ENCODE data around the gene EXOSC5.

Gene EXOSC5

DNA sequence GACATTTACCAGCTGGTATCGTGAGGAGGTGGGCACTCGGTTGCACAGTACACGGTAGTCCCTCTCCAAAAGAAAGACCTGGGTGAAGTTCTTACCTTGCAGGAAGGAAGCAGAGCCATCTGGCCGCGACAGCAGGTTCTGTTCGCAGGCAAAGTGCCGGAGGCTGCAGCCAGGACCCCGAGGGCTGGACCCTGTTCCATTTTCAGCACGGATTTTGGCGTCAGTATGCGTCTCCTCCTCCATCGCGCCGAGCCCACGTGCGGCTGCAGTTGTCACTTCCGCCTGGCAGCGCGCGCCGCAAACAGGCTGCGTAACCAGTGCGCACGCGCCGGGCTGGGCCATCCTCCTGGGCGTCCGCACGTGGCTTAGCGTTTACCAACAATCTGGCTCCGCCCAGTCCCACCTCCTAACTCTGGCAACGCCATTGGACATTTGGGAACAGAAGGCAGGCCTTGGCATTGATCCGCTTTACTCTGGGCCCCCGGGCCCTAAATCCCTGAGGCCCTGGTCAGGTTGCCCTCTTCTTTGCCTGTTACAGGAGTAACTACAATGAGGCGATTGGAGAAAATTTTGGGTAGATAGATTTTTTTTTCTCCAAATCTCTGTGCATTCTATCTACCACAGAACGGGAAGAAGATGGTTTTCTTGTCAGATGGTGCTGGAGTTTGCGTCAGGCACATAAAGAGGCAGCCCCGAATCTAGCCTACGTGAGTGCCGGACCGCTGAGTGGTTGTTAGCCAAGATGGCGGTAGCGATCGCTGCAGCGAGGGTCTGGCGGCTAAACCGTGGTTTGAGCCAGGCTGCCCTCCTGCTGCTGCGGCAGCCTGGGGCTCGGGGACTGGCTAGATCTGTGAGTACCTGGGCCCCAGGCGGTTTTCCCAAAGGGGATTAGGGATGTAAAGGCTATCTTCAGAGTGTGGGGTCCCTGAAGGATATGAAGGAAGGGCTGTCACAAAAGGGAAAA, at the start of gene EXOSC5, which contains the start of gene BCKDHA:
Gene EXOSC5 (minus strand): TSS at position 274 of the 964 bp plus-strand sequence. CDS start 31 bp downstream, at position 243.
Gene BCKDHA (plus strand): TSS at position 733 of the 964 bp plus-strand sequence. CDS start 10 bp downstream, at position 743.
- TF ChIP-seq CTCF (IDR thresholded peaks at IDR 0.05; ENCODE audit: low read depth, low read length): no peak
- peak; percentile 99 for DNase-seq (ENCODE audit: extremely low read depth, low read depth)

DNA sequence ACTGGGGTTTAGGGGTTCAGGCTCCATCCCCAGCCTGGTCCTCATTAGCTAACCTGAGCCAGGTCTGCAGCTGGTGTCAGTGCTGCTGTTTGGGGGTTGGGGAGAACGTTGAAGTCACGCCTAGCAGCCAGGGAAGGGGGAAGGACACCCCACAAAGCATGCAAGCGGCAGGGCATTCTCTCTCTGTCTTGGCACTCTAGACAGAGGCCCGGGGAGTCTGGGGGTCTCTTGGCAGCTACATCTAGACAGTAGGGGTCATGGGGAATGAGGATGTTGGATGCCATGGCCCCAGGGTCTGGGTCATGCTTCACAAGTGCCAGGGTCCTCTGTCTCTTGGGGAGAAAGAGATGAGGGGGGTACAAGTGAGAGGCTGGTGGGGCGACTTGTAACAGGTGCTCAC, 48.4 kb upstream of the EXOSC5 start:
- DNase-seq (ENCODE audit: extremely low read depth, low read depth): no peak
- no peak for TF ChIP-seq CTCF (IDR thresholded peaks at IDR 0.05; ENCODE audit: low read depth, low read length)

DNA sequence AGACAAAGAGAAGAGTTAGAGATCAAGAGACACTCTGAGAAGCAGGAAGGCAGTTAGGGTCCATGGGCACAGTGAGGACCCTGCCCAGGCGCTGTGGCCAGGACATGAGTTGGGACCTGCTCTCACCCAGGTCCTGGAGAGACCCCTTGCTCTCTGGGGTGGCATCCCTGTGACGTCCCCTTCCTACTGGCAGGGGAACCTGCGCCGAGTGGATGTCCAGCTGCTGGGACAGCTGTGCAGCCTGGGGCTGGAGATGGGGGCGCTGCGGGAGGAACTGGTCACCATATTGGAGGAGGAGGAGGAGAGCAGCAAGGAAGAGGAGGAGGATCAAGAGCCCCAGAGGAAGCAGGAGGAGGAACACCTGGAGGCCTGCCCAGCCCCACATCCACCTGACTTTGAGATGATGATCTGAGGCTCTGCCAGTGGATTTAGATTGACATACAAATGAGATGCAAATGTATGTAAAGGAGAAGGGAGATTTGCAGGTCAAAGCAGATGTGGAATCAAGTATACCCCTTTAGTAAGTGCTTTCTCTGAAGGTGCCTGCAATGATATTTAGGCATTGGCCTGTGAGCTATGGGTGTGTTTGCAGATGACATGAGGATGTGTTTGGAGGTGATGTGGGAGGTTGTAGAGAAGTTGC, 46.8 kb upstream of the EXOSC5 start:
- no peak for TF ChIP-seq CTCF (IDR thresholded peaks at IDR 0.05; ENCODE audit: low read depth, low read length)
- DNase-seq (ENCODE audit: extremely low read depth, low read depth): no peak

DNA sequence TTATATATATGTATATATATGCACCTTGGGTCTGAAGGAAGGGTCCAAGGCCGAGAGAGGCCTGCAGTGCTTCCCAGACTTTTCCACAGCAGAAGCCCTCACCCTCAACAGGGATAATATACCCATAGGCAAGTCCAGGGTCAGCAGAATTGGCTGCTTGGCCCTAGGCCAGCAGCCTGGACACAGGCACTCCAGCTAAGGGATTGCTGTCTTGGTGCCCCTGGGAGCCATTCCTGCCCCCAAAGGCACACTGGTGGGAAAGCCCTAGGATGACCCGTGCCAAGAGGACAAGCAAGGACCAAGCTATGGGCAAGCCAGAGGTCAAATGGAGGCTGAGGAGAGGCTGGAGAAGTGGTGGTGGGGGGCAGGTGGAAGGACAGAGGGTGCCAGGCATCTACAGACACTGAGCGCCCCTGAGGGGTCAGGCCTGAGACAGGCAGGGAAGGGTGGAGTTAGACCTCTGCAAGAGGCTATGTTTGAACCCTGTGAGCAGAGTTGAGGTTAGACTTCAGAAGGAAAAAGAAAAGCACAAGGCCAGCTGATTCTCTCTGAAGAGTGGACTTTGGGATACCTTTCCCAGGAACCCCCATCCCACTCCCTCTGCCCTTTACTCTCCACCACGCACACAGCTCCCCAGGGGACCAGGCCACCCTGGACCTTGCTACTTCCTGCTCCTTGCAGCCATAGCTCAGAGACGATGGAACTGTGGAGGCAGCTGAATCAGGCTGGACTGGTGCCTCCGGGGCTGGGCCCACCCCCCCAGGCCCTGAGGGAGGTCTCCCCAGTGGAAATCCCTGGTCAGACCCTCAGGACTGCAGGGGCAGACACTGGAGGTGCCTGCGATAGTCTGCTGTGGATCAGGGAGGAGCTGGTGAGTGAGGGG, 45.6 kb upstream of the EXOSC5 start, which contains the start of gene ERICH4:
Gene ERICH4 (plus strand): TSS at position 684 of the 883 bp plus-strand sequence. CDS start 14 bp downstream, at position 698.
- DNase-seq (ENCODE audit: extremely low read depth, low read depth): no peak
- no peak for TF ChIP-seq CTCF (IDR thresholded peaks at IDR 0.05; ENCODE audit: low read depth, low read length)

DNA sequence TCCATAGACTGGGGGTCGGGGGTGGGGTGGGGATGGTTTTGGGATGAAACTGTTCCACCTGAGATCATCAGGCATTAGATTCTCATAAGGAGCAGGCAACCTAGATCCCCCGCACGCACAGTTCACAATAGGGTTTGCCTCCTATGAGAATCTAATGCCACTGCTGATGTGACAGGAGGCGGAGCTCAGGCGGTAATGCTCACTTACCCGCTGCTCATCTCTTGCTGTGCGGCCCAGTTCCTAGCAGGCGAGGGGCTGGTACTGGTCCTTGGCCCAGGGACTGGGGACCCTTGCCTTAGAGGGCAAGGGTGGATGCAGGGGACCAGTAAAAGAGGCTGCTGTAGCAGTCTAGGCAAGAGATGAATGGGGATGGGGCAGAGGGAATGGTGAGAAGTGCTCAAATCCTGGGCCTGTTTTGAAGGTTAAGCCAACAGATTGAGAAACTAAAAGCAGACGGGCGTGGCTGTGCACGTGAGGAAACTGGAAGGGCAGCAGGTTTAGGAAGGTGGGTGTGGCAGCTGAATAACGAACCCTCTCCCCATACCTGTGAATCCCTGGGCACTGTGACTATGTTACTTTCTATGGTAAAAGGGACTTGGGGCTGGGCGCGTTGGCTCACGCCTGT, 44.3 kb upstream of the EXOSC5 start:
- DNase-seq (ENCODE audit: extremely low read depth, low read depth): no peak
- no peak for TF ChIP-seq CTCF (IDR thresholded peaks at IDR 0.05; ENCODE audit: low read depth, low read length)

DNA sequence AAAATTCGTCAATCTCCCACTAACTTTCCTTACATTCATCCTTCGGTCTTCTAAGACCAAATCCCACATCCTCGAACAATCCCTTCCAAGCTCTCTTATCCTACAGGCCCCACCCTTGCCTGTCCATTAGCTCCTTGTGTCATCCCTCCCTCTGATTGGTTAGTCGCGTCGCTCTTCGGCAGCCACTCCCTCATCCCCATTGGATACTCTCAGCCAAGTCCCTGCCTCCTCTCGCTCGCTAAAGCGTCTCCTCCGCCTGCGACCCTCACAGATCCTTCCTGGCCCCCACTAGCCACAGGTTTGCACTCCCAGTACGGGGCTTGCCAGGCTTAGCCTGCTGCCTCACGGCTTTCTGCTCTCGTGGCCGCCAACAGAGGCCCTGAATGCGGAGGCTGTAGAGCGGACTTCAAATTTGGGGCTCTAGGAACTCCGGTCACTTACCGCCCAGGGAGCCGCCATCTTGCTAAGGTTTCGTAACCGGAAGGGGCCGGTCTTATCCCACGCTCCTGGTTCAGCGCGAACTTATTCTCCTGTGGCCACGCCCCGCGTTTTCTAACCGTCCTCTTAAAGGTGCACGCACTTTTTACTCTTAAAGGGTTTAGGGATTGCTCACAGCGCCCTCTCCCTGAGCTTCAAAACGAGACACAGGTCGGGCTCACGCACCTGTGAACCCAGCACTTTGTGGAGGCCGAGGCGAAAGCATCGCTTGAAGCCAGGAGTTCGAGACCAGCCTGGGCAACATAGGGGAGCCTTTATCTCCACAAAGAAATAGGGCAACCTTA, 42.5 kb upstream of the EXOSC5 start, which contains the start of gene DMAC2:
Gene DMAC2 (minus strand): TSS at position 472 of the 782 bp plus-strand sequence. CDS start 13 bp downstream, at position 459.
- TF ChIP-seq CTCF (IDR thresholded peaks at IDR 0.05; ENCODE audit: low read depth, low read length): peak; percentile 46
- DNase-seq (ENCODE audit: extremely low read depth, low read depth): peak; percentile 88

All from AG09319 (cell line).